ENCODE measurements around the gene TMCO5A.

- TF ChIP-seq, protein P1, sequence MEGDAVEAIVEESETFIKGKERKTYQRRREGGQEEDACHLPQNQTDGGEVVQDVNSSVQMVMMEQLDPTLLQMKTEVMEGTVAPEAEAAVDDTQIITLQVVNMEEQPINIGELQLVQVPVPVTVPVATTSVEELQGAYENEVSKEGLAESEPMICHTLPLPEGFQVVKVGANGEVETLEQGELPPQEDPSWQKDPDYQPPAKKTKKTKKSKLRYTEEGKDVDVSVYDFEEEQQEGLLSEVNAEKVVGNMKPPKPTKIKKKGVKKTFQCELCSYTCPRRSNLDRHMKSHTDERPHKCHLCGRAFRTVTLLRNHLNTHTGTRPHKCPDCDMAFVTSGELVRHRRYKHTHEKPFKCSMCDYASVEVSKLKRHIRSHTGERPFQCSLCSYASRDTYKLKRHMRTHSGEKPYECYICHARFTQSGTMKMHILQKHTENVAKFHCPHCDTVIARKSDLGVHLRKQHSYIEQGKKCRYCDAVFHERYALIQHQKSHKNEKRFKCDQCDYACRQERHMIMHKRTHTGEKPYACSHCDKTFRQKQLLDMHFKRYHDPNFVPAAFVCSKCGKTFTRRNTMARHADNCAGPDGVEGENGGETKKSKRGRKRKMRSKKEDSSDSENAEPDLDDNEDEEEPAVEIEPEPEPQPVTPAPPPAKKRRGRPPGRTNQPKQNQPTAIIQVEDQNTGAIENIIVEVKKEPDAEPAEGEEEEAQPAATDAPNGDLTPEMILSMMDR (IDR thresholded peaks at IDR 0.05): no peak
- TF ChIP-seq POLR2A (IDR thresholded peaks at IDR 0.05): no peak
- TF ChIP-seq EP300 (IDR thresholded peaks at IDR 0.05): no peak
Measured at GRCh38 chr15:37898362-37898761, 36.1 kb upstream of the TMCO5A start.
